Omental fat pad (tissue), 4 donors: ENCODE measurements around the gene KCNC1. TPM values are rescaled to one million over a fixed set of nuclear protein-coding genes. Genes with fewer than 3 reads are reported as not detected.

Experiments
- ATAC-seq: fragments of 150-250 bp; one replicate; pipeline ENCODE4 v1.9.1; 2016; ENCODE audit warnings: mild to moderate bottlenecking, moderate library complexity; ENCODE audit not compliant: low FRiP score
- DNase-seq: peaks from one replicate; pipeline ENCODE4 v3.0.0-alpha.2; 2019; ENCODE audit warnings: low spot score
- total RNA-seq, 4 donors: library from RNA; depleted of rRNA; stranded (reverse); fragments of >200 nt; gene quantifications; one replicate each; pipeline ENCODE4 v1.1.0, GENCODE V29; 2016
- TF ChIP-seq, protein P1 (sequence below), 3 donors: fragments of 450-650 bp; IDR thresholded peaks; one replicate each; pipeline ENCODE4 v1.5.1; 2016 to 2017; ENCODE audit warnings: antibody characterized with exemption in 3 of 3, mild to moderate bottlenecking in 3 of 3, moderate library complexity in 2 of 3

Gene KCNC1
- total RNA-seq, 4 donors from 2014 or later = not detected

DNA sequence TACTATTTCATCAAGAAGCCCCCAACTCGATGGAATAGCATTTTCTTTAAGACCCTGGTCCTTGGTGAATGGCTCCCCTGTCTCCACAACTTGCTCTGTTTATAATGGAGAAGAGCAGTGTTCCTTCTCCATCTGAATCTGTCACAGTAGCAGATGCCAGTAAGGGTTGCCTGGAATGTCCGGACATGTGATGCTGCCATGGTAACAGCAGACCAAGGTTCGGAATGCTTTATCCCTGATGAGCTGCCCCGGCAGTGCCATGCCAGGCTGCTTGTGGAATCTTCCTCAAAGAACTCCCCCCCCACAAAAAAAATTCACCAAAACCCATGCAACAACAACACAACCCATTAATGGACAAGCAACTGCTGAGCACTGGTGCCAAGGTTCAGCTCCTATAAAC lies 72.5 kb downstream of the KCNC1 start:
- ATAC-seq (no peak), DNase-seq (no peak)
- TF ChIP-seq, protein P1, sequence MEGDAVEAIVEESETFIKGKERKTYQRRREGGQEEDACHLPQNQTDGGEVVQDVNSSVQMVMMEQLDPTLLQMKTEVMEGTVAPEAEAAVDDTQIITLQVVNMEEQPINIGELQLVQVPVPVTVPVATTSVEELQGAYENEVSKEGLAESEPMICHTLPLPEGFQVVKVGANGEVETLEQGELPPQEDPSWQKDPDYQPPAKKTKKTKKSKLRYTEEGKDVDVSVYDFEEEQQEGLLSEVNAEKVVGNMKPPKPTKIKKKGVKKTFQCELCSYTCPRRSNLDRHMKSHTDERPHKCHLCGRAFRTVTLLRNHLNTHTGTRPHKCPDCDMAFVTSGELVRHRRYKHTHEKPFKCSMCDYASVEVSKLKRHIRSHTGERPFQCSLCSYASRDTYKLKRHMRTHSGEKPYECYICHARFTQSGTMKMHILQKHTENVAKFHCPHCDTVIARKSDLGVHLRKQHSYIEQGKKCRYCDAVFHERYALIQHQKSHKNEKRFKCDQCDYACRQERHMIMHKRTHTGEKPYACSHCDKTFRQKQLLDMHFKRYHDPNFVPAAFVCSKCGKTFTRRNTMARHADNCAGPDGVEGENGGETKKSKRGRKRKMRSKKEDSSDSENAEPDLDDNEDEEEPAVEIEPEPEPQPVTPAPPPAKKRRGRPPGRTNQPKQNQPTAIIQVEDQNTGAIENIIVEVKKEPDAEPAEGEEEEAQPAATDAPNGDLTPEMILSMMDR (IDR thresholded peaks at IDR 0.05) = no peak

DNA sequence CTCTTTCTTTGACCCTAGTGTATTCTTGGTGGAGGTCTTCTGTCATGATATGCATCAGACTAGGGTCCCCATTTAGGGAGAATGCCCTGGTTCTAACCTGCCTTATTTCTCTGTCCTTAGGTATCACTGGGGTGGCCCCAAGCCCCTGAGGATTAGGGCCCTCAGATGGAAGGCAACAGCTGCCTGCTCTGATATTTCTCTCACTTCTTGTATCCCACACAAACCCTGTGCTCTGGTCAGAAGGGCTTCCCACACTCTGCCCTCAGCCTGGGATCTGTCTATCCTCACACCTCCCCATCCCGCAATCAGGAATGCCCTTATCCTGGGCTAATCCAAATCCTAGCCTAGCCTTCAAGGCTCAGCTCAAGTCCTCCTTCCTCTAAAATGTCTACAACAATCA lies 75.5 kb downstream of the KCNC1 start:
- ATAC-seq = no peak
- TF ChIP-seq, protein P1 (IDR thresholded peaks at IDR 0.05) = no peak
- DNase-seq = no peak

DNA sequence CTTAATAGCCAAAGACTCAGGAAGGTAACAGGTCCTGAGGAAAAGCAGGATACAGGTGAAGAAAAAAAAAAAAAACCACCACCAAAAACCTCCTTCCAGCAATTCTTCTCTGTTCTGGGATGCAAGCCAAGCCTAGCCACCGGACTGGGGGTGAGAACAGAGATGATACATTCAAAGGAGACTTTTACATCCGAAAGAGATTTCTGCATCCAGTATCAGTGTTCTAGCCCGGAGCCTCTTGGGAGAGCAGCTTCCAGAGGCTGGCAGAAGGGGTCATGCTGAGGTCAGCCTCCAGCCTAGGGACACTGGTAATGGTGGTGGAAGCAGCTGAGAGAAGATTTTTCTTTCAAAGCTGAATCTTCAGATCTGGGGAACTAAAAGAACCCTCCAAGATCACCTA lies 76.2 kb downstream of the KCNC1 start:
- TF ChIP-seq, protein P1 (IDR thresholded peaks at IDR 0.05) = no peak
- ATAC-seq (no peak), DNase-seq (no peak)

DNA sequence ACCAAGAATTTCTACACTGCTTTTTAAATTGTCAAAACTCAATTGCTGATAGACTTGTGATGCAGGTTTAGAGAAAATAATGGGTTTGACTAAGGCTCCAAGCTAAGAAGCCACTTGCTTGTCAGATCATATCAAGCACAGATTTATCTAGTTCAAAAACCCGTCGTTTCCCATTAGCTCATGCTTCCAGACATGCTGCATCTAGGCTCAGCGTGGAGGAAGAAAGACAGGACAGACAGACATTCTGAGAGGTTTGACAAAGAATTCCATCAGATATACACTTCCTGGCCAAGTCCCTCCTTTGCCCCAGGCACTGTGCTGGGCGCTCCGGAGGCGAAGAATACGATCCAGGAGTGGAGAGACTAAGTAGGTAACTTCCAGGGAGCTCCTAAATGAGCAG lies 76.8 kb downstream of the KCNC1 start:
- ATAC-seq = no peak
- no peak for DNase-seq
- TF ChIP-seq, protein P1 (IDR thresholded peaks at IDR 0.05) = no peak

DNA sequence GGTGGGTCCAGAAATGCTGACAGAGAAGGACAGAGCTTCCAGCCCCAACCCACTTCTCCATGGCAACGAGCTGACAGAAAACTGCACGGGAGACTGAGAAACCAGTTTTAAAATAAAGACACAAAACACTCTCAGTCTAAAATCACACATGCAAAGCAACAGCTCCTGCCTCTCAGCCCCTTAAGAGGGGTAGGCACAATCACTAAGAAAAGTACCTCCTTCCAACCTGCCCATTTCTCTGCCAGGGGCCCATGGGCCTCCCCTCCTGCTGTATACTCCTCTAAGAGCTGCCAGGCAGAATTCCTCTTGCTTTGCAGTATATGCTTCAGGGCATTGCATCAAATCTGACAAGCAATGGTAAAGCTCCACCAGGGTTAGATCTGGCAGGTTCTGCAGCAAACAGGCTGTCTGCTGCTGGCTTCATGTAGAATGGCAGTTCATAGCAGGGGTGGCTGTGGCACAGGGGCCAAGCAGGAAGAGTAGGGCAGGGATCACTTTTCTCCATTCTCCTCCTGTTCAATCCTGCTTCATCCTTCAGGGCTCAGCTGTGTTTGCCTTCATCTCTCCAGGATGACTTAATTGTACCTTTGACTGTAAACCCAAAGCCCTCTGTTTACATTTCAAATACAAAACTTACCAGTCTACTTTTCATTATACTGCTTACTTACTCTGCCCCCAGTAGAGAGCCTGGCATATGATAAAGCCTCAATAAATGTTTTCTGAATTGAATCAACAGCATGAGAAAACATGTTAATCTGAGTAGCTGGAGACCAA lies 77.7 kb downstream of the KCNC1 start:
- no peak for DNase-seq
- ATAC-seq = no peak
- TF ChIP-seq, protein P1 (IDR thresholded peaks at IDR 0.05) = no peak

DNA sequence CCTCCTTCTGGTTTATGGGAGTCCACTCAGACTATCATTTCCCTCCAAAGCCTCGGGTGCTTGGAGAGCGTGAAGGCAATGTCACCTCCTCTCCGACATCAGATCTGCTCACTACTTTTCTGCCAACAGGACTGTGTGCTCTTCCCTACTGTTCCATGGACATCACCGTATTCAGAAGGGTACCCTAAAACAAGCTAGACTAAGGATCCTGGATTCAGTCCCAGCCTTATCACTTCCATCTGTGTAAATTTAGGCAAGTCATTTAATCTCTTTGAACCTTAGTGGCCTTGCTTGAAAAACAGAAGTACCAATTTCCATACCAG lies 78.2 kb downstream of the KCNC1 start:
- DNase-seq (no peak), ATAC-seq (no peak)
- TF ChIP-seq, protein P1 (IDR thresholded peaks at IDR 0.05) = no peak

DNA sequence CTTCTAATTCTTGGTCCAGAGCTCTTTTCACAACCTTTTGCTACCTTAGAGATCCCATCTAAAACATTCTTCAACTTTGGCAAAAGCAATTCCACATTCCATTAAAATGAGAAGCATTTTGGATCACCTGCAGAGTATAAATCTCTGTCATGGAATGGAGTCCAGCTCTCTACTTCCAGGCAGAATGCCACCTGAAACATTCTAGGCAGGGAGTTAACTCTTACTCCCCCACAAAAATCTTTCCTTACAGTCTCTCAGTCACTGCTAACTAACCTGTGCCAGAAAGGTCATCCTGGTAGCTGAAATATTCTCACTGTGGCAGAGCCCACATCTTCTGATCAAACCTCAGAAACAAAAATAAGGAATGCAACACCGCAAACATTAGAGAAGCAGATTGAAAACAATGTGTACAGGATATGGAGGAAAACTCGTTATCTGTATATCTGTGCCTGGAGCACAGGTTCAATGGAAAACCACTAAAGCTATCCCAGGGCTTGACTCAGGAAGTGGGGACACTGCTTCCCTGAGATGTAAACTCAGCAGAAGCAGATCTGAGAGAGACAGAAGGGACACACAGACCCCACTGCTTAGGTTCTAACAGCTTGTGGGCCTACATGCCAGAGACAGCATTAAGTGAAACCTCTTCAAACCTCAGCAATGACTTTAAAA lies 78.9 kb downstream of the KCNC1 start:
- DNase-seq (no peak), ATAC-seq (peak; percentile 84)
- TF ChIP-seq, protein P1 (IDR thresholded peaks at IDR 0.05) = no peak
